GM21576 (cell line): ENCODE data around the gene PPM1H.
"Not testable (repeated sequence)": the region's sequence is repeated elsewhere in the genome, so short reads cannot be mapped to it uniquely, and the experiment has no call there.

Experiments used
- ATAC-seq: cut with Tn5 transposase; IDR thresholded peaks from one replicate; pipeline ENCODE4 v1.9.1; 2021; ENCODE audit warnings: mild to moderate bottlenecking, moderate library complexity; ENCODE audit not compliant: unreplicated experiment

PPM1H gene

DNA sequence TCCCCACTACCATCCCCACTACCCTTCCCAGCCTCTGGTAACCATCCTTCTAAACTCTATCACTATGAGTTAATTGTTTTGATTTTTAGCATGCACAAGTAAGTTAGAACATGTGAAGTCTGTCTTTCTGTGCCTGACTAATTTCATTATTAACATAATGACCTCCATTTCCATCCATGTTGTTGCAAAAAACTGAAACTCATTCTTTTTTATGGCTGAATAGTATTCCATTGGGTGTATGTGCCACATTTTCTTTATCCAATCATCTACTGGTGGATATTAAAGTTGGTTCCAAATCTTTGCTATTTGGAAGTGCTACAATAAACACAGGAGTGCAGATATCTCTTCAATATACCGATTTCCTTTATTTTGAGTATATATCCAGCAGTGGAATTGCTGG lies 13.2 kb upstream of the PPM1H start:
- ATAC-seq, result no peak

DNA sequence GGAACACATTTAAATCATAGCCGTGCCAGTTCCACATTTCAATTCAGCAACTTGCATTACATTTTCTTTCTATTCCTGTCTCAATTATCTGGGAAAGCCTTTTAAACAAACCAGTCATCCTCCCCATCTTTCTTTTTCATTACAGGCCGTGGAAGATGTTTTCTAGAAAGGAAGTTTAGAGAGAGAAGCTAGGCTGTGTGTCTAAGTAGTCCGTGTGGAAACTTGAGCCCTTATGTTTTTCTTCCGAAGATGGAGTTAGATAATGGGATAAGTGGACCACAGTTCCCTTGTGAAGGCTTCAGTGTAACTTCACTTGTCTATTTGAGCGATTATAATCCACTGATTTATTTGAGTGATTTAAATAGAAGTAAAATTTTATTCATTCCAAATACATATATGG lies 12.4 kb upstream of the PPM1H start:
- no peak for ATAC-seq

DNA sequence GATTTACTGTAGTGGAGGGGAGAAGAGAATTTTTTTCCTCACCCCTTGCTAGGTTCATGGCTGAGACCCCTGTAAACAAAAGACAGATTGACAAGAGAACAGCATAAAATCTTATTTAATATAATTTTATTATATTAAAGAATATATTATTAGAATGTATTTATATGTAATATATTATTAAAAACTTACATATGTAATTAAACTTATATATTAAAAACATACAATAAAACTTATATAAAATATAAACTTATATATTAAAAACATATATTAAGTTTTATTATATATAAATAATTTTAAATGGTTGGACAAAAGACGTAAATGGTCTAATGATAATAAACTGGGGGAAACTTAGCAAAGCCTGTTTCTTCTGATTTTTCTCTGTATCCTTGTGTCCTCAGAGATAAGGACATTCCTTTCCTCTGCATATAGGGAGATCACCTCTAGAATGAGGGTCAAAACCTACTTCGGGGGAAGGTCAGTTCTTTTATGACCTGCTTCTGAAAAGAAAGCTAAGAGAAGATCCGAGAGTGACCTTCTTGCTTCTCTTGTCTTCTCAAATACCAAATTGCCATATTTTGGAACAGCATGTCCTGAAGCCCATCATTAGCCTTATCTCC lies 8.9 kb upstream of the PPM1H start:
- no peak for ATAC-seq

DNA sequence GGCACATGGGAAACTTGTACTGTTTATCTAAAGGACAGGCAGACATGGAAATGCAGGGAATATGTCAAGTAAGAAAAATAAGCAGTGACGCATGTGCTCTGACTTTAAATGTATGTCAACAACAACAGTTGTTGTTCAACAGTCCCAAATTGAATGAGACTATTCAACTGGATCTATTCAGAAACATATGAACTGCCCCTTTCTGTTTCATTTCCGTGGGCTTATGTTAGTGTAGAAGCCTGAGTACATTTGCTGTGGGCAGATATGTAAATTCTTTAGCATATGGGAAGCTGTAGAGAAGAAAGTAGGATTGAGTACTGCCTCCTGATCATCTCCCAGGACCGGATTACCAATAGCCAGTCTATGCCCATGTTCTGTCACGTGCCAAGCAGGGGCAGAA lies 7.4 kb upstream of the PPM1H start:
- ATAC-seq, result not testable (repeated sequence)

DNA sequence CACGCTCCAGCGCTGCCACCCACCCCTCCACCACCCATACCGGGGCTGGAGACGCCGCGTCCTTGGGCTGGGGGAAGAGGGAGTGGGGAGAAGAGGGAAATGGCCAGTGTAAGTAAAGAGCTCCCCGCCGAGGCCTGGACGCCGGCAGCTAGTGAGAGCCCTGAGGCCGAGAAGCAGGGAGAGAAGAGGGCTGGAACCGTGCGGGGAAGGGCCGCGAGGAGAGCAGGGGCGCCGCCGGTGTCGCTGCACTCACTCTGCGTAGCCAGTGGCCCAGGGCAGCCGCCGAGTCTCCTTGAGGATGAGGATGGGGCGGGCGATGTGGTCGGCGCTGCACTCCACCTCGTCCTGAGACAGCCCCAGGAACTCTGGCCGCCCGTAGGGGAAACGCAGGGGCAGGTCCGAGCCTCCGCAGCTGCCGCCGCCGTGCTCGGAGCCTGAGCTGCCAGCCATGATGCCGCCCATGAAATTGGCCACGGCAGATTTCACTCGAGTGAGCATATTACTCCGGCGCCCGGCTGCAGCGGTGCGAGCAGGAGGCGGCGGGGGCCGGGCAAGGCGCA lies 631 bp downstream of the PPM1H start:
- peak; percentile 36 for ATAC-seq

DNA sequence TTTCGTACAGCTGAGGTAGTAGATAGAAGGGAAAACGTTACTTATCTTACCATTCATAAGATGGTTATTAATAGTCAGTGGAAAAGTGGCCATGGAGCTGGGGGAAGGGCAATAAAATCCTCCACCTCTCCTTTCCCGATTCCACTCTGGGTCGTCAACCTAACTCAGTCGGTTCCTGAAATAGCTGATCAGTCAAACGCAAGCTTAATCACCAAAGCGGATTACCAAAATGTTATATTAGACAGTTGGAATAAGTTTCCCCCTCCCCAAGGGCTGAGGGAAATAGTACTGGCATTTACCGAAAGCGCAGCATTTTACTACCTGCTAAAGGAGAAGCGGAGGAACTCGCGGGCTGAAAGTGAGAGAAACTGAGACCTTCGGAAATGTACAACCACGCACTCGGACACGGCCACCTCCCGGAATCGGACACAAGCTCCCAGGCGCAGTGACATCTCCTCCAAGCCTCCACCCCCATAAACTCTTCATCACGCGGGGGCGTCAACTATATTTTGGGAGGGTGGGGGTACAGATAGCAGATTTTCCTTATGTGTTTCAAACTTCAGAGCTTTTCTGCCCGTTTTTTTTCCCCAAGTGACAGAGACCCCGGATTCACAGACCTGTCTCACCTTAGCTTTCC lies 1.2 kb downstream of the PPM1H start:
- no peak for ATAC-seq

DNA sequence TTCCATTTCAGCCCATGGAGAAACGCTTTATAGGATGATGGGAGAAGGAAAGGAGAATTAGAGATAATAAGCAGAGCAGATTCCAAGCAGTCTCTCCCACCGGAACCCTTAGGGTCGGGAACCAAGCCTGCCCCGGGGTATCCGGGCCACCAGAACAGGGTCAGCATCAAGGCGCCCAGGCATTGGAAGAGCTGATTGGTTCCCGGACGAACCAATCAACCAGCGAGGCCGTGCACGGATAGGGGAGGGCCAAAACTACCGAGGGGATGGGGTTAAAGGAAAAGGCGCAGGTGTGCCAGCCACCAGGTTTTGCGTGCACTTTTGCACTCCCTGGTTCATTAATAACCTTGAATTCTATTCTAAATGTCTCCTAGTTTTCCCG lies 1.7 kb downstream of the PPM1H start:
- ATAC-seq, result no peak

DNA sequence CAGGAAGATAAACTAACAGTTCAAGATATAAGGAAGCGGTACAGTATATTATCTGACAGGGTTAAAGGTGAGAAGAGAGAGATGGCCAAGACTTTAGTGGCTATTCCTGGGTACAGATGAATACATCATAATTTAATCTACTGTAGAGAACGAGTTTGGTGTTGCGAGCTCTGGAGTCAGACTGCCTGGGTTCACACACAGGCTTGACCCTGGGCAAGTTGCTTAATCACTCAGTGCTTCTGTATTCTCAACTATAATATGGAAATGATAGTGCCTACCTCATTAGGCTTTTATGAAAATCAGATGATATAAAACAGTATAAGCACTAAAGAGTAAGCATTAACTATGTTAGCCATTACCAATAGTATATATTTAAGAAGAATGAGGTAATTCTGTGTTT lies 3.5 kb downstream of the PPM1H start:
- no peak for ATAC-seq

DNA sequence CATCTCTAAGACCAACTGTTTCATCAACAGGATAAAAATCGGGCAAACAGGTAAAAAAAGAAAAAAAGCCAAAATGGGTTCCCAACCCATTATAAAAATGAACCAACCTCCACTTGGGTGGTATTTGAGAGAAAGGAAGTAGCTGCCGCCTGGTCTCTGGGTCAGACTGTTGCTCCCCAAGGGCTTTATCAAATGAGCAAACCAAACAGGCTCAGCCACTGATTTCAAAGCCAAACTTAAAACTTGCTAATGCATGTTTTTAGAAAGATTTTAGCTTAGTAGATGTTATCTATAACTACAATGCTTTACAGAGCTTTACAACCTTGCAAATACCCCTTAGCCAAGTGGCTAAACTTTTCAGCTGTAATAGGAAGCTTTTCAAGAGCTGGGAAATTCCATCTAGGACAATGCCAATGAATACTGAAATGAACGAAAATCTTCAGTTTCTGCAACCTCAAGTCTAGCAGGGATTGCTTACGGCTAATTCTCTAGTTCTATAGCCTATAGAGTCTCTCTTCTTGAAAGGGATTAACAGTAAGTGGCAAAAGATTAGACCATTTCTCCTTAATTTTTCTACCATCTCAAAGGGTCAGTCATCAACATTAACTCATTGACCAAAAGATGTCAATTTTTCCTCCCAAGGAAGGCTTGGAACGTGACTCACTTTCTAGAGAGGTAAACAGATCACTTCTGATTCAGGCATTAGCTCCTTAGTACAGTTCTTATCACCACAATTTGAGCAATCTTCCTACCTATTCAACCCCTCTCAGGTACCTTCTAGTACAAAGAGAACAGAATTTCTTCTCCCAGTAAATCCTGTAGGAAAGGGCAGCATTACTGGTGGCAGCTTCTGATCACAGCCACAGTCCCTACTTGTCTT lies 4.2 kb downstream of the PPM1H start:
- no peak for ATAC-seq

DNA sequence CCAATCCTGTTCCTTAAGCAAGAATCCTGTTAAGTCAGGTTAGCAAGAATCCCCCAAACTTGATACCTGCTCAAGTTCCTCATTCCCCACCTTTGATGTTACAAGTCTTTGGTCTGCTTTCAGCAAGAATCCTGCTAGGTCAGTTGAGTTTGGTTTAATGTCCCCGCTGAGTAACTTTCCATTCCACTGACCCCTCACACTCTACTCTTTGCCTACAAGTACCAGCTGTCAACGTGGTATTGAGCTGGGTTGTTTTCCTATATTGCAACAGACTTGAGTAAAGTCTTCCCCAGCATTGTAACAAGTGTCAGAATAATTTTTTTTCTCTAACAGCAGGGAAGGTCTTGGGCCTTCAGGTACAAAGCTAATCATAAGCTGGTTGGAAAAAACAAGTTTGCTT lies 6.3 kb downstream of the PPM1H start:
- no peak for ATAC-seq

DNA sequence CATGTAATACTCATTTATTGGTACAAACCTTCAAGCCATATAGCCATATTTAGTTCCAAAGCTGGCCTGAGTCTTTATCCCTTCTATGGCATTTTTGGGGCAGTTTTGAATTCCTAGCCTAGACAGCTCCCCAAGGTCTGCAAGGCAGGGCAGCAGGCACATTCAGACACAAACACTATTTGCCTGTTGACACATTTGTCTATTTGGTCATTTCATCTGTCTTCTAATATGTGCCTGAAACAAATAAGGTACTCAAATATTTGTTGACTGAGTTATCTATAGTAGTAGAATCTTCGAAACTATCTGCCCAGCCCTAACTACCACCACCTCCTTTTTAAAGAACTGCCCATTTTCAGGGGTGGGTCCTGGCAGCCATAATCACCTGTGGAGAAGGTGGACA lies 9.3 kb downstream of the PPM1H start:
- ATAC-seq, result no peak

DNA sequence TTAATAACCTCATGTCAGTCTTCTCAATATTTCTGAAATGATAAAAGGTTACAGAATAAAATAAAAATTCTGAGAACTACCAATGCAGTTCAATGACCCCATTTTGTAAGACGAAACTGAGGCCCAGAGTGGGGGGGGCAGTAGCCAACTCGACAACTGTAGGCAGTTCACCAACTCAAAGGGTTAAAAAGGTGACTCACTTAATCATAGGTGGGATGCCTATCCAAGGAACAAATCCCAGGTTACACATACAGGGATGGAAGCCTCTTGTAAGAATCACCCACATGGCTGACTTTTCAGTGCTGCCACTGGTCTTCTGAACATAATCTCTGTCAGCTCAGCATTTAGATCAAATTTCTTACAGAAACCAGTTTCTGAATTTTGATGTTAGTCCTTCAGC lies 10.9 kb downstream of the PPM1H start:
- ATAC-seq, result no peak

DNA sequence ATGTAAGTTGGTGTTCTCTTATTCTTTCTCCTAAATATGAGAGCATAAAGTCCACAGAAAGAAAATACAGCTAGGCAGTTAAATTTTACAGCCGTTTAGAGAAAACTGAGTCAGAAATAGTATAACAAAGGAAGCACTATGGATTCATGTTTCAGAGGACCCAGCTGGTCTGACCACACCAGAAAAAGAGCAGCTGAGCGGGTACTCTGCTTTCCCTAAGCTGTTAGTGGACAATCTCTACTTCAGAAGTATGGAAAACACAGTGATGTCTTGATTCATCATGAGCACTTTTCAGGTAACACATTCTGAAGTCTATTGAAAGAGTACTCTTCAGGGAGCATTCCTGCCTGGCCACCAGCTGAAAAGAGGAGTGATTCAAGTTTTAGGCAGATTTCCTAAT lies 12.4 kb downstream of the PPM1H start:
- ATAC-seq, result no peak

DNA sequence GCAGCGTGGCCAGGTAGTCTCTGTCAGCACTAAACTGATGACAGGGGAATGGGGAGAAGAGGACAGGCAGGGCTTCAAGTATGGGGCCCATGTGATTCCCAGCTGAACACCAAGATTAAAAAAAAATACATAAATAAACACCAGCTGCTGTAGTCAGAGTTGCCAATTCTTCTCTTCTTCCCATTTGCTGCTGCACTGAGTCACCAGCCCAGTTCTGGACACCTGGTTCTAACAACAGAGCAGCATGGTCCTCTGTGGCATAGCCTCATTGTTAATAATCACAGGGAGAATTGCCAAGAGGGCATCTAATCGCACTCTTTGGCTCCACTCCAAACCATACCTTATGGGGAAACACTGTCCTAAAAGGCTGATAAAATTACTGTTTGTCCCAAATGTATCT lies 15.1 kb downstream of the PPM1H start:
- no peak for ATAC-seq

DNA sequence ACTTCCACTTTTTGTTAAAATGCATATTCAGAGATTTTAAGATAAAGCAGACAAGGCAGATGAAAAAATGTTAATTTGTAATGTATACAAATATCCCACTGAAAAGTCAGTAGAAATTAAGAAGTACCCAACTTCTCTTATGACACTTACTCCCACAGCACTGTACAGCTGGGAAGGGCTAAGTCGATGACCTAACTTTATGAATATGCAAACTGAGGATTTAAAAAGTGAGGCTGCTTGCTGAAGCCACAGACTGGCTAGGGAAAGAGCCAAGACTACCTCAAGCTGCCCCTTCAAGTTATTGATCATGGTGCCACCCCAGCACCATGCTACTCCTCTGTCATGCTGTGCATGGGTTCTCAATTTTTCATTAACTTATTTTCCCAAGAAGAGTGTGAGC lies 17.0 kb downstream of the PPM1H start:
- ATAC-seq, result no peak

DNA sequence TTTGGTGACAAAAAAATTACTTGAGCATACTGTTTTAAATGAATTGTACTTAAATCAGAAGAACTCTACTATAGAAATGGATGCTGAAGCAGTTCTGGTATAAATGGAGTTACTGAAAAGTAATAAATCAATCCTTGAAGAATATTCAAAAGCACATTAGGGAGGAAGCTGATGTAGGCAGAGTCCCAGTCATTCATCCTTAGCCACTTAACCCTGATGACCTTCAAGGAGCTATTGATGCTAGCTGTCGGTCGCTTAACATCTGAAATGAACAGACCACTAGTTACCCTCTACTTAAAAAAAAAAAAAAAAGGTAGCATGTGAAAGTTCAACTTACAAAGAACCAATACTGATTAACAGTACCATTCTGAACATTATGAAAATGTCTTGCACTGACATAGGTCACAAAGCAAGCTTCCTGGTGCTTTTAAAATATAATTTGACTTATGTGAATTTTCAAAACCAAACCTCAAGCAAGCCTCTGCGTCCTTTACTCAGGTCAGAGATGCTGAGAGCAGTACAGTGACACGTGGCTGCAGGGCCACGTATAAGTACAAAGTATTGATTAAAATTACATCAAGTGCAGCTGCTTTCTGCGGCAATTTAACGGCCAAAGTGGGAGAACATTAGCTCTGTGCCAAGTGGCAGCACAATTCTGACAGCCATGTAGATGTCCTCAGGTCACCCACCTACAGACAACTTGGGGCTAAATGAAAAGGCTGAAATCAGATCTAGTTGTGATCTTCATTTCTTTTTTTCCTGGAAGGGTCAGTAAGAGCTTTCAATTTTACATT lies 18.1 kb downstream of the PPM1H start:
- no peak for ATAC-seq

DNA sequence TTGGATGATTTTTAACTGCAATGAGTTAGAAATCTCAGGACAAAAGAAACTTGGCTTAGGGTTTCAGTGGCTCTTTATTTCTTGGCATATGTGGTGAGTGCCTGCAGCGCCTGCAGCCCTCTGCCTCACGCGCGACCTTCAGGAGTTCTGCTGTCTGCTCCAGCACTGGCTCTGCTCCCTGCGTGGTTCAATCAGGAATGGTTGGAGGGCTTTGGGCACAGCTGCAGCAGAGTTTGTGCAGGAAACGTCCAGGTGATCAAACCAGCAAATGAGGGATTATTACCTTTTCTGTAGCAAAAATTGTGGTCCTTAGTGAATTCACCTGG lies 19.8 kb downstream of the PPM1H start:
- ATAC-seq, result no peak

DNA sequence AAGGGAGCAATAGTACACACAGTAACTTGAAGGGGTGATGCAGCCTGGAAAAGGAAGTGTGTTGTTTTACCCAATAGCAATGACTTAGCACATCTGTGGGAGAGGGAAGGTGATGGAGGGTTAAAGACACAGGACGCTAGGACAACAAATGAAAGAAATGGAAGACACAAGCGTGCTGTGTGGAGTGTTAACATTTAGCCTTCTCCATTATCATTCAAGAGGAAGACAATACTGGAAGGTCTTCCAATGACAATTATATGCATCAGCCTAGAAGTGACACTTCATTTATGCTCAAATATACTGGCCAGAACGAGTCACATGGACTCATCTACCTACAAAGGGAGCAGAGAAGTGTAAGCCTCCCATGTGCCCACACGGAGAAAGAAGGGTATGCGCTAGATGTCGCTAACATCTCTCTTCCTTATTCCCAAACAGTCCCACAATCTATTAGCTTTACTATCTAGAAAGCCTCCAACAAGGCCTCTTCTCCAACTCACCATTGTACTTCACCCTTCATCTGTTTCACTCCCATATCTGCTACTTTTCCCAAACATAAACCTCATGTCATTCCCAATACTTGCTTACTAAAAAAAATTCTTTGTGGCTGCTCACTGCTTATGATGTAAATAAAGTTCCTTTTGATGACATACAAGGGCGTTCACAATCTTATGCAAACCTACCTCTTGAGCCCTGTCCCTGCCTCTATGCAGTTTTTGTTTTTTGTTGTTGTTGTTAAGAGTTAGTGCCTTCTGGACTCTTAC lies 20.3 kb downstream of the PPM1H start:
- no peak for ATAC-seq

DNA sequence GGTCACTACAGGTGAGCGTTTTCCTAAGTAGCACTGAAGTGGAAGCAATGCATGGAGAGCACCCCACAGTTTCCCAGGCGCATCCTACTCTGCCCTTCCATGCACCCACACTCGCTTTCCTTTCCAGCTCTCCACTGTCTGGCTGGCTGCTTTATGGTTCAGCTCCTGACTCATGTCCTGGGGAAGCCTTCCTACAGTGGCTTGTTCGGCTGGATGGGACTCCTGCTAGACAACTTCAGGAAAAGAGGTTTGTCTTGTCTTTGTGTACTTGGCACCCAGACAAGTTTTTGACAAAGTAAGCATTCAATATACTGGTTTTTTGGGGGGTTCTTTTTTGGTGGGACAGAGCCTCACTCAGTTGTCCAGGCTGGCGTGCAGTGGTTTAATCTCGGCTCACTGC lies 21.6 kb downstream of the PPM1H start:
- no peak for ATAC-seq

DNA sequence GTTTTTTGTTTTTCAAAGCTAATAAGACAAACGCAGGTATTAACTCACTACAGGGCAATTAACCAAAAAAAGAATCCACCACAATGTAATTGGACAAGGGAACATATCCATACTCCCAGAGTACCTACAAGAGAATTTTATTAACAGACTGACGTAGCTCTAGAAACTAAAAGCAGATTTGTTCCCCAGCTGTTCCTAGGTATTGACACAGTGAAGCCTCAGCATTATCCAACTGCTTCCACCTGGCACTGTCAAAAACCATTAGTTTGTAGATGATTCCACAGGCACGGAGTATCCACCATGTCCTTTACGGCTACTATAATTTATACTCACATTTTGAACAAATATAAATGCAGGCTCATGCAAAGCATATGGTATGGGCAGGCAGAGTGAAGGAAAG lies 22.3 kb downstream of the PPM1H start:
- ATAC-seq, result no peak

DNA sequence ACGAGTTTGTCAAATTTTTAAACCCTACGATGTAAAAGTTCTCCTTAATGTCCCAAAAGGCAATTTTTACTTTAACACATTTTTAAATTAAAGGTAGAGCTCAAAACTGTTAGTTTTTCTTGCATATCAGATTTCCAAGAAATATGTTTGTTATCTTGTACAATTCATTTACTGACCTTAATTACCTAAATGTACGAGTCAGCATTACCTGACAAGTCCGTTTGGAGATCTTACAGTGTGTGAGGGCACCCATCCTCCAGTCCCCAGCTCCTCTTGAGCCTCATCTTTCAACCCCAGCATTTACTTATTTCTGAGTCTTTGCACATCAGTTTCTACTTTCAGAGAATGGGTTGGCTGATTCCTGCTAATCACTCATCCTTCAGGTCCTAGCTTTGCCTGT lies 23.7 kb downstream of the PPM1H start:
- ATAC-seq, result no peak
